GM19397 (cell line): Measurements from ENCODE around the gene FRMD4A.

ENCODE experiments used
- ATAC-seq: cut with Tn5 transposase; IDR thresholded peaks from one replicate; pipeline ENCODE4 v1.9.1; 2021; ENCODE audit warnings: mild to moderate bottlenecking, moderate library complexity; ENCODE audit not compliant: unreplicated experiment

Gene FRMD4A

DNA sequence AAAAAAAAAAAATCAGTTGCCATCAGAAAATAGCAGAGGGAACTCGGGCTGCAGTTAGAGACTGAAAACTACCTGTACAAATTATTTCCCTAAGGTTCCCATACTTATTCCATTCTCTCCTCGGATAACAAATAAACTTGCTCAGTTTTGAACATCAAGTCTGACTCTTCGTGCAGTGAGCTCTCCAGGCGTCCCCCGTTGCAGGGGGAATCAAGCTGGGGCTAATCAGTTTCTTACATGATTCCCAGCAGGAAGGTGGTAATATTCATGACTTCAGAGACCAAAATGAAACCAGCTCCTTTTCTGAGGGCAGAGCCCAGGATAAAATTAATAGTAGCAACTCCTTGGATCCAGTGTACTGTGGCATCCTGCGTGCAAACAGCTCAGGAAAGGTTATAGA lies 135.3 kb downstream of the FRMD4A start:
- no peak for ATAC-seq

GRCh38 chr10:14192746-14193145 lies 138.0 kb downstream of the FRMD4A start:
- no peak for ATAC-seq

- no peak for ATAC-seq
Observed at GRCh38 chr10:14191871-14192270, 138.9 kb downstream of the FRMD4A start.

DNA sequence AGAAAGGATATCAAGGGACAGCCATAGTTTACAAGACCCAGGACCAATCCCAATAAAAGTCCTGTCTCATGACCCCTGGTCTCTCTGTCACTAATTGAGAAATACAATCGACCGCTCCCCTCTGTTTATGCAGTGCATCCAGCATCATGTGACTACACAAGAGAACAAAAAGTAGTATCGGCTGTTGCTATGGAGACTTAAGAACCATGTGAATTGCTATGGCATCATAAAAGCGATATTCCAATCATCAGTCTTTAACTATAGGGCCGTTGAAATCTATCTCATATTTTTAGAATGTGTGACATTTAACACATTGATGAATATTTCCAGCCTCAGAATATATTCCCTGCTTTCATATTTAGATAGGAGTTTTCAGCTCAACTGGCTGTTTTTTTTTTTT lies 139.3 kb downstream of the FRMD4A start:
- ATAC-seq: no peak

- ATAC-seq: no peak
Observed at GRCh38 chr10:14190702-14191101, 140.0 kb downstream of the FRMD4A start.

DNA sequence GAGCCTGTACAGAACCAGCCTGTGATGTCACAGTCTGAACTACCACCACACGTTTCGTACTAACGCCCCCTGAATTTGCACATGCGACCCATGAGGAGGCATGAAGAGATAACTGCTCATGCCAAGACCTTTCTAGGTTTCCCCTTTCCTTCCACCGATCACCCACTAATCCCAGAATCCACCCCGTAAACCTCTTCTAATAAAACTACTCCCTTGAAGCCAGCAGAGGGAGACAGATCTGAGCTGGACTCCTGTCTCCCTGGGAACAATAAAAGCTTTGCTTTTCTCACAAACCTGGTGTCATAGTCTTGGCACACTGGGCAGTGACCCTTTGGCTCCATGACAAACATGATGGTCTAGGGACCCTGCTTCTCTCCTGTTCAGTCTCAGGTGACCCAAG lies 144.5 kb downstream of the FRMD4A start:
- no peak for ATAC-seq

DNA sequence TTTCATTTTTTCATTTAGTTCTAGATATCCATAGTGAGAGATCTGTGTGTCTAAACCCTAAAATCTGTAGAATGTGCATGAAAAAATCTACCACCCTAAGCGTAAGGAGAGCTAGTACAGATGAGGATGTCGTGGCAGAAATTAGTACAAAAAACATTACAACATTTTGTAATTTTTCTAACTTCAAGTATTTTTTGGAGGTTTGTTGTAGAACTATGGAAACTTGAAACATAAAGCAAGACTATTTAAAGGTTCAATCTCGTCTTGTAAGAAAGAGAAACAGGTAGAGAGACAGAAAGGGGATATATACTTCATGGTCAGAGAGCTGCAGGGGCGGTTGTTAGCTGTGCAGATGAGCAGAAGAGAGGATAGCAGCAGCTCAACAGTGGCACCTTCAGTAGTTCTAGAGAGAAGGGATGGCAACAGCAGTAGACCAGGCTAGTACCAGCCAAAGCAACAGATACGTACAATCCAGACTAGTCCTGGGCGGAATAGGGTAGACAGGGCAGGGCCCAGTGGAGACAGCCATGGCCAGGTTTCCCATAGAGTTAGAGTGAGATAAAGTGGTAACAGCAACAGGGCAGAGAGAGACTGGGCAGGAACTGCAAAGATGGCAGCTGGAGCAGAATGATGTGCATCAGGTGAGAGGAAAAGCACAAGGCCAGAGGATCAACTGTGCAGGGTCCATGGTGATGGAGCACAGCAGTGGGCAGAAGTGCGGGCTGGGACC lies 145.2 kb downstream of the FRMD4A start:
- peak; percentile 69 for ATAC-seq

DNA sequence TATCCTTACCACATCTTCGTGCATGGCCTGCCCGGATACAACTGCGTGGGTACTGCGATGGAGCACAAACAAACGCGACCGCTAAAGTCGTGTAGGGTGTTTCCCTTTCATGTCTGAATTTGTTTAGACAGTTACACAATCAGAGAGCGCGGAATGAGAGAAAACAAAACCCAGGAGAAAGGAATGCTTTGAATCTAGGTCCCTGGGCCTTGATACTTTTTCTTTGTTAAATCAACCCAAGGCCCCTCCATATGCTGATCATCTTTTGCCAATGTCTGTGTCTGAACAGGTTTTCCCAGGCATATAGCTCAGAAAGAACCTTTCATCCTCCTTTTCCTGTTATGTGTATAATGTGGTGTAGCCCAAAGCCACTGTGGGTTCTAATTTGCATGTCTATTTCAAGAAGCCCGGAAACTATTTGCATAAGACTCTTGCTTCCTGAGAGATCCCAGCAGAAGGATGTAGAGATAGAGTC lies 145.8 kb downstream of the FRMD4A start:
- peak; percentile 72 for ATAC-seq

GRCh38 chr10:14182781-14183180 lies 147.9 kb downstream of the FRMD4A start:
- no peak for ATAC-seq

- no peak for ATAC-seq
Observed at GRCh38 chr10:14181567-14181936, 149.2 kb downstream of the FRMD4A start.

GRCh38 chr10:14180911-14181566 lies 149.7 kb downstream of the FRMD4A start:
- ATAC-seq: no peak

- no peak for ATAC-seq
Observed at GRCh38 chr10:14179251-14179650, 151.5 kb downstream of the FRMD4A start.

- no peak for ATAC-seq
Observed at GRCh38 chr10:14173706-14174594, 156.8 kb downstream of the FRMD4A start.

DNA sequence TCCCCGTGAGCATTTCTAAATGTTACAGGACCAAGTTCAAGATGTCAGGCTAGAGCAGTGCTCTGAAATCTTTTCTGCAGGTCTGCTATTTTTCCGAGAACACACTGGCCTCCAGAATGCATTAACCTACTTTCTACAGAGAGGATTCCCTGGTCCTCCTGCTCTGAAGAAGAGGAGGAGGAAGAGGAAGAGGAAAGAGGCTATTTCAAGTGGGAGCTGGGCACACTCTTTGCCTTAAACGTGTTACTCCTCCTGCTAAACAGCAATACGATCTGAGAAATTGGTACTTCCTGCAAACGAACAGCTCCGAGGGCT lies 157.4 kb downstream of the FRMD4A start:
- no peak for ATAC-seq

- no peak for ATAC-seq
Observed at GRCh38 chr10:14172336-14172950, 158.3 kb downstream of the FRMD4A start.

GRCh38 chr10:14171336-14171735 lies 159.4 kb downstream of the FRMD4A start:
- no peak for ATAC-seq

GRCh38 chr10:14163377-14164086 lies 167.2 kb downstream of the FRMD4A start:
- no peak for ATAC-seq

- ATAC-seq: no peak
Observed at GRCh38 chr10:14162629-14163344, 167.9 kb downstream of the FRMD4A start.

- no peak for ATAC-seq
Observed at GRCh38 chr10:14162061-14162460, 168.7 kb downstream of the FRMD4A start.

GRCh38 chr10:14160299-14160698 lies 170.4 kb downstream of the FRMD4A start:
- ATAC-seq: no peak
